Omental fat pad (tissue), 4 donors: ENCODE results near the gene ZNF618. TPM values are rescaled to one million over a fixed set of nuclear protein-coding genes. Genes with fewer than 3 reads are reported as not detected.

Source experiments
- ATAC-seq: fragments of 150-250 bp; one replicate; pipeline ENCODE4 v1.9.1; 2016; ENCODE audit warnings: mild to moderate bottlenecking, moderate library complexity; ENCODE audit not compliant: low FRiP score
- DNase-seq: peaks from one replicate; pipeline ENCODE4 v3.0.0-alpha.2; 2019; ENCODE audit warnings: low spot score
- CTCF ChIP-seq, 3 donors: fragments of 450-650 bp; IDR thresholded peaks; one replicate each; pipeline ENCODE4 v1.5.1; 2016 to 2017; ENCODE audit warnings: antibody characterized with exemption in 3 of 3, mild to moderate bottlenecking in 3 of 3, moderate library complexity in 2 of 3
- total RNA-seq, 4 donors: library from RNA; depleted of rRNA; stranded (reverse); fragments of >200 nt; gene quantifications; one replicate each; pipeline ENCODE4 v1.1.0, GENCODE V29; 2016

The ZNF618 gene
- total RNA-seq, 4 donors from 2014 or later: 2.2 to 8.8 (median 5.9) TPM

- TF ChIP-seq CTCF (IDR thresholded peaks at IDR 0.05): no peak
- DNase-seq: no peak
- ATAC-seq: no peak
Observed at GRCh38 chr9:113935677-113936380, 59.7 kb downstream of the ZNF618 start.

GRCh38 chr9:113940077-113940476, 64.0 kb downstream of the ZNF618 start:
- ATAC-seq: no peak
- DNase-seq: no peak
- no peak for TF ChIP-seq CTCF (IDR thresholded peaks at IDR 0.05)

- ATAC-seq (no peak), DNase-seq (no peak)
- TF ChIP-seq CTCF (IDR thresholded peaks at IDR 0.05): no peak
Observed at GRCh38 chr9:113941056-113941455, 64.9 kb downstream of the ZNF618 start.

GRCh38 chr9:113941526-113941925, 65.4 kb downstream of the ZNF618 start:
- no peak for TF ChIP-seq CTCF (IDR thresholded peaks at IDR 0.05)
- DNase-seq (no peak), ATAC-seq (no peak)

GRCh38 chr9:113943112-113944009, 67.3 kb downstream of the ZNF618 start:
- ATAC-seq (no peak), DNase-seq (no peak)
- no peak for TF ChIP-seq CTCF (IDR thresholded peaks at IDR 0.05)

GRCh38 chr9:113945784-113946183, 69.7 kb downstream of the ZNF618 start:
- ATAC-seq (no peak), DNase-seq (no peak)
- TF ChIP-seq CTCF (IDR thresholded peaks at IDR 0.05): no peak
